ENCODE data around the gene RNU6-9. TPM values are rescaled to one million over a fixed set of nuclear protein-coding genes. Genes with fewer than 3 reads are reported as not detected.

Gene RNU6-9
- total RNA-seq, 1 experiment from 2014 or later = not detected

DNA sequence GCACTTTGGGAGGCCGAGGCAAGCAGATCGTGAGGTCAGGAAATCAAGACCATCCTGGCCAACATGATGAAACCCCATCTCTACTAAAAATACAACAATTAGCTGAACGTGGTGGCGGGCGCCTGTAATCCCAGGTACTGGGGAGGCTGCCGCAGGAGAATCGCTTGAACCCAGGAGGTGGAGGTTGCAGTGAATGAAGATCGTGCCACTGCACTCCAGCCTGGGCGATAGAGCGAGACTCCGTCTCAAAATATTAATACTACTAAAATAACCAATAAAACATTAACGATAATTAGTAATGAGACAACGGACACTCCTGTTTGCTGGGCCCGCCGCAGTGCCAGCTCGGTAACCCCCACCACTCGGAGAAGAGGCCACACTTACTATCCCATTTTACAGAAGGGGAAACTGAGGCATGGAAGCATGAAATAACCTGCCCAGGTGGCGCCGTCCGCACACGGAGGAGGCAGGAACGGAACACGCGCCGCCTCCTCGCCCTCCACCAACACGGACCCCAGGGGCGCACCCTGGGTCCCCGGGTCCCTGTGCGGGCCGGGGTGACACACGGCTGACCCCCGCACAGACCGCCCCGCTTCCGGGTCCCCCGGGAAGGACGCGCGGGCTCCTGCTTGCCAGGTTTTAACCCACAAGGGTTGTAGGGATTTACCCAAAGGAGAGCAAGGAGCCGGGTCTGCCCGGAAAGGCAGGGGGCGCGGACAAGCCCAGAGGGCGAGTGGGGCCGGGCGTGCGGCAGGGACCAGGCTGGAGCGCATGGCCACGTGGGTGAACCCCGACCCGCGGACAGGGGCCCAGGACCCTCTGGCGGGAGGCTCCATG lies 18.1 kb downstream of the RNU6-9 start:
- in situ Hi-C loops (cut with HindIII; ENCODE audit: low pct_unique_long_range_greater_than_20kb, low sequenced_read_pairs) (no loop called here), intact Hi-C loops (cut with micrococcal nuclease; ENCODE audit: unreplicated experiment) (loop anchor here (10.0 kb wide), 1 partner anchor 137 kb away; no protein-coding TSS in a partner anchor)
- H3K4me3 ChIP-seq (ENCODE audit: low read depth in 2 of 2, low read length in 2 of 2) = peak overlapping the region; percentile 23 to 30
- H3K4me1 ChIP-seq (ENCODE audit: control insufficient read depth, insufficient read depth, low read length) = peaks cover 3% of the 10 kb centered on the region; the same call in 1 of the 2 replicates
- ChIA-PET CTCF (no interaction called here), POLR2A (no interaction called here)
- no peak overlapping the region for H3K27ac ChIP-seq (ENCODE audit: low read length)
- no peaks in the 10 kb centered on the region; the same call in 1 of the 2 replicates for H3K36me3 ChIP-seq (ENCODE audit: control insufficient read depth, insufficient read depth, low read length)
- no peak for ATAC-seq
- DNase-seq (ENCODE audit: low read depth, low spot score) = no peak
- TF ChIP-seq TCF7L2 (IDR thresholded peaks at IDR 0.05; ENCODE audit: low read depth, low read length) = no peak
- TF ChIP-seq, protein P1, sequence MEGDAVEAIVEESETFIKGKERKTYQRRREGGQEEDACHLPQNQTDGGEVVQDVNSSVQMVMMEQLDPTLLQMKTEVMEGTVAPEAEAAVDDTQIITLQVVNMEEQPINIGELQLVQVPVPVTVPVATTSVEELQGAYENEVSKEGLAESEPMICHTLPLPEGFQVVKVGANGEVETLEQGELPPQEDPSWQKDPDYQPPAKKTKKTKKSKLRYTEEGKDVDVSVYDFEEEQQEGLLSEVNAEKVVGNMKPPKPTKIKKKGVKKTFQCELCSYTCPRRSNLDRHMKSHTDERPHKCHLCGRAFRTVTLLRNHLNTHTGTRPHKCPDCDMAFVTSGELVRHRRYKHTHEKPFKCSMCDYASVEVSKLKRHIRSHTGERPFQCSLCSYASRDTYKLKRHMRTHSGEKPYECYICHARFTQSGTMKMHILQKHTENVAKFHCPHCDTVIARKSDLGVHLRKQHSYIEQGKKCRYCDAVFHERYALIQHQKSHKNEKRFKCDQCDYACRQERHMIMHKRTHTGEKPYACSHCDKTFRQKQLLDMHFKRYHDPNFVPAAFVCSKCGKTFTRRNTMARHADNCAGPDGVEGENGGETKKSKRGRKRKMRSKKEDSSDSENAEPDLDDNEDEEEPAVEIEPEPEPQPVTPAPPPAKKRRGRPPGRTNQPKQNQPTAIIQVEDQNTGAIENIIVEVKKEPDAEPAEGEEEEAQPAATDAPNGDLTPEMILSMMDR (IDR thresholded peaks at IDR 0.05) = no peak
- TF ChIP-seq, protein P2, sequence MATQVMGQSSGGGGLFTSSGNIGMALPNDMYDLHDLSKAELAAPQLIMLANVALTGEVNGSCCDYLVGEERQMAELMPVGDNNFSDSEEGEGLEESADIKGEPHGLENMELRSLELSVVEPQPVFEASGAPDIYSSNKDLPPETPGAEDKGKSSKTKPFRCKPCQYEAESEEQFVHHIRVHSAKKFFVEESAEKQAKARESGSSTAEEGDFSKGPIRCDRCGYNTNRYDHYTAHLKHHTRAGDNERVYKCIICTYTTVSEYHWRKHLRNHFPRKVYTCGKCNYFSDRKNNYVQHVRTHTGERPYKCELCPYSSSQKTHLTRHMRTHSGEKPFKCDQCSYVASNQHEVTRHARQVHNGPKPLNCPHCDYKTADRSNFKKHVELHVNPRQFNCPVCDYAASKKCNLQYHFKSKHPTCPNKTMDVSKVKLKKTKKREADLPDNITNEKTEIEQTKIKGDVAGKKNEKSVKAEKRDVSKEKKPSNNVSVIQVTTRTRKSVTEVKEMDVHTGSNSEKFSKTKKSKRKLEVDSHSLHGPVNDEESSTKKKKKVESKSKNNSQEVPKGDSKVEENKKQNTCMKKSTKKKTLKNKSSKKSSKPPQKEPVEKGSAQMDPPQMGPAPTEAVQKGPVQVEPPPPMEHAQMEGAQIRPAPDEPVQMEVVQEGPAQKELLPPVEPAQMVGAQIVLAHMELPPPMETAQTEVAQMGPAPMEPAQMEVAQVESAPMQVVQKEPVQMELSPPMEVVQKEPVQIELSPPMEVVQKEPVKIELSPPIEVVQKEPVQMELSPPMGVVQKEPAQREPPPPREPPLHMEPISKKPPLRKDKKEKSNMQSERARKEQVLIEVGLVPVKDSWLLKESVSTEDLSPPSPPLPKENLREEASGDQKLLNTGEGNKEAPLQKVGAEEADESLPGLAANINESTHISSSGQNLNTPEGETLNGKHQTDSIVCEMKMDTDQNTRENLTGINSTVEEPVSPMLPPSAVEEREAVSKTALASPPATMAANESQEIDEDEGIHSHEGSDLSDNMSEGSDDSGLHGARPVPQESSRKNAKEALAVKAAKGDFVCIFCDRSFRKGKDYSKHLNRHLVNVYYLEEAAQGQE (IDR thresholded peaks at IDR 0.05; ENCODE audit: insufficient read depth in 1 of 2, low read depth in 2 of 2, low read length in 1 of 2) = no peak
- no peak for TF ChIP-seq SIN3A (IDR thresholded peaks at IDR 0.05; ENCODE audit: borderline replicate concordance, insufficient read depth, low read depth, low read length)
- no peak for TF ChIP-seq POLR2AphosphoS5 (IDR thresholded peaks at IDR 0.05; ENCODE audit: low read depth, low read length)
- BruUV-seq (replicated peaks) = no TSS peak
- H3K27me3 ChIP-seq (ENCODE audit: control insufficient read depth, insufficient read depth, low read length) = no peaks in the 10 kb centered on the region
- H3K9me3 ChIP-seq (ENCODE audit: control insufficient read depth, insufficient read depth, low read depth, low read length) = no peaks in the 10 kb centered on the region

DNA sequence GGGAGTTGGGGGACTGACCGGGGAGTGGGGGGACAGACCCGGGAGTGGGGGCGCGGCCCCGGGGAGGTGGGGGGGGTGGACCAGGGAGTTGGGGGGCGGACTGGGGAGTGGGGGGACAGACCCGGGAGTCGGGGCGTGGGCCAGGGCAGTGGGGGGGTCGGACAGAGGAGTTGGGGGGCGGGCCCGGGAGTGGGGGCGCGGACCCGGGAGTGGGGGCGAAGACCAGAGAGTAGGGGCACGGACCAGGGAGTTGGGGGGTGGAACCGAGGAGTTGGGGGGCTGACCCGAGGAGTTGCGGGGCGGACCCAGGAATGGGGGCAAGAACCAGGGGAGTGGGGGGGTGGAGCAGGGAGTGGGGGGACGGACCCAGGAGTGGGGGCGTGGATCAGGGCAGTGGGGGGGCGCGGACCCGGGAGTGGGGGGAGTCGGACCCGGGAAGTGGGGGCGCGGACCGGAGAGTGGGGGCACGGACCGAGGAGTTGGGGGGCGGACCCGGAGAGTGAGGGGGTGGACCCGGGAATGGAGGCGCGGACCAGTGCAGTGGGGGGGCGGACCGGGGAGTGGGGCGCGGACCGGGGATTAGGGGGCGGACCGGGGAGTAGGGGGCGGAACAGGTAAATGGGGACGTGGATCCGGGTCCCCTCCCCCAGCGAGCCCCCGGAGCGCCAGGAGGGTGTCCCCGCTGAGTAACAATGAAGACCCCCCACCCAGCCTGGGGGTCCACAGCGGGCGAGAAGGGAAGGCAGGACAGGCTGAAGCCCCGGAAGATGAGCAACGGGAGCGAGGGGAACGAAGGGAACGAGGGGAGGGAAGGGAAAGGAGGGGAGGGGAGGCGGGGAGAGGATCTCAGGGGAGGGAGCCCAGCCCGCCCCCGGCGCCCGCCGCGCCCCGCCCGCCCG lies 19.1 kb downstream of the RNU6-9 start:
- DNase-seq (ENCODE audit: low read depth, low spot score) (no peak), ATAC-seq (peak; percentile 60)
- no TSS peak for BruUV-seq (replicated peaks)
- intact Hi-C loops (cut with micrococcal nuclease; ENCODE audit: unreplicated experiment) = loop anchor here (10.0 kb wide), 1 partner anchor 138 kb away; no protein-coding TSS in a partner anchor
- no peak for TF ChIP-seq SIN3A (IDR thresholded peaks at IDR 0.05; ENCODE audit: borderline replicate concordance, insufficient read depth, low read depth, low read length)
- TF ChIP-seq, protein P1 (IDR thresholded peaks at IDR 0.05) = no peak
- in situ Hi-C loops (cut with HindIII; ENCODE audit: low pct_unique_long_range_greater_than_20kb, low sequenced_read_pairs) = no loop called here
- no peaks in the 10 kb centered on the region for H3K9me3 ChIP-seq (ENCODE audit: control insufficient read depth, insufficient read depth, low read depth, low read length)
- peaks cover 3% of the 10 kb centered on the region; the same call in 1 of the 2 replicates for H3K4me1 ChIP-seq (ENCODE audit: control insufficient read depth, insufficient read depth, low read length)
- H3K4me3 ChIP-seq (ENCODE audit: low read depth in 2 of 2, low read length in 2 of 2) = peak overlapping the region; percentile 57 to 63
- H3K27ac ChIP-seq (ENCODE audit: low read length) = no peak overlapping the region
- POLR2A ChIA-PET = no interaction called here
- no peaks in the 10 kb centered on the region for H3K27me3 ChIP-seq (ENCODE audit: control insufficient read depth, insufficient read depth, low read length)
- no peaks in the 10 kb centered on the region; the same call in 1 of the 2 replicates for H3K36me3 ChIP-seq (ENCODE audit: control insufficient read depth, insufficient read depth, low read length)
- CTCF ChIA-PET = no interaction called here
